NCI-H2081 treated with DMSO at 0.1 percent for 48 hours (cell line): Measurements from ENCODE around the gene PNP.
"Not testable (repeated sequence)": the region's sequence is repeated elsewhere in the genome, so short reads cannot be mapped to it uniquely, and the experiment has no call there.

ENCODE experiments used
- DNase-seq: peaks from one replicate; lab custom pipeline; 2025; lab: John Stamatoyannopoulos, UW

PNP gene

GRCh38 chr14:20492486-20492885, 23.3 kb downstream of the PNP start:
- DNase-seq, result no peak

GRCh38 chr14:20493634-20494033, 24.4 kb downstream of the PNP start:
- DNase-seq, result no peak

GRCh38 chr14:20494935-20495766, 25.9 kb downstream of the PNP start:
- DNase-seq, result no peak

GRCh38 chr14:20498622-20499021, 29.4 kb downstream of the PNP start:
- no peak for DNase-seq

- no peak for DNase-seq
These were observed 29.9 kb downstream of the PNP start for GRCh38 chr14:20499108-20499507.

- no peak for DNase-seq
These were observed 30.7 kb downstream of the PNP start for GRCh38 chr14:20499881-20500280.

GRCh38 chr14:20501346-20501745, 32.1 kb downstream of the PNP start:
- DNase-seq, result no peak

GRCh38 chr14:20503898-20504297, 34.7 kb downstream of the PNP start:
- no peak for DNase-seq

GRCh38 chr14:20506276-20506675, 37.1 kb downstream of the PNP start:
- not testable (repeated sequence) for DNase-seq

GRCh38 chr14:20506752-20507151, 37.5 kb downstream of the PNP start:
- not testable (repeated sequence) for DNase-seq

GRCh38 chr14:20507537-20507936, 38.3 kb downstream of the PNP start:
- DNase-seq, result not testable (repeated sequence)

- no peak for DNase-seq
These were observed 39.2 kb downstream of the PNP start for GRCh38 chr14:20508367-20508766.

- no peak for DNase-seq
These were observed 43.1 kb downstream of the PNP start for GRCh38 chr14:20512177-20512905.

GRCh38 chr14:20515846-20516245, 46.6 kb downstream of the PNP start:
- DNase-seq, result no peak

GRCh38 chr14:20516921-20517320, 47.7 kb downstream of the PNP start:
- DNase-seq, result no peak

GRCh38 chr14:20522332-20522731, 53.1 kb downstream of the PNP start:
- no peak for DNase-seq

- no peak for DNase-seq
These were observed 54.8 kb downstream of the PNP start for GRCh38 chr14:20524027-20524426.
